HS-27A (cell line): ENCODE results near the gene ADGRG3.
A peak's percentile ranks its signal among the peaks of the same experiment; 100 is the strongest.
"Not testable (repeated sequence)": the region's sequence is repeated elsewhere in the genome, so short reads cannot be mapped to it uniquely, and the experiment has no call there.

Source experiments
- DNase-seq: peaks from one replicate; pipeline ENCODE4 v3.0.0-alpha.2; 2012; ENCODE audit warnings: low read depth, missing footprints

The ADGRG3 gene

GRCh38 chr16:57721356-57722209, 53.5 kb downstream of the ADGRG3 start:
- no peak for DNase-seq

- DNase-seq: no peak
Observed at GRCh38 chr16:57722210-57722499, 54.0 kb downstream of the ADGRG3 start.

DNA sequence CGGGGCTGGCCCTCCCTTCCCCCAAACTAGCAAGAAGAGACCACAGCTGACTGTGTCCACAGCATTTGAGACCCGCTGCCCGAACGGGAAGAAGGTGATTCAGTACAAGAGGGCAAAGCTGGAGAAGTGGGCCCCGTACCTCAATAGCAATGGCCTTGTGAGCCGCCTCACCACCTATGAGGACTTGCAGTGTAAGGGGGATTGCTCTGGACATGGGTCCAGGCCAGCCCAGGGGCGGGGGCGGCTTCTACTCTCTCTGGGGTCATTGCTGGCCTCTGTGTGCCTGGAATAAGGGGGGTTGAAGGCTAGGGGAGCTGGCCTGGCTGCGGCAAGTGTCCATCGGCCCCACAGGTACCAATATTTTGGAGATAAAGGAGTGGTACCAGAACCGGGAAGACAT, 54.5 kb downstream of the ADGRG3 start:
- DNase-seq: no peak

DNA sequence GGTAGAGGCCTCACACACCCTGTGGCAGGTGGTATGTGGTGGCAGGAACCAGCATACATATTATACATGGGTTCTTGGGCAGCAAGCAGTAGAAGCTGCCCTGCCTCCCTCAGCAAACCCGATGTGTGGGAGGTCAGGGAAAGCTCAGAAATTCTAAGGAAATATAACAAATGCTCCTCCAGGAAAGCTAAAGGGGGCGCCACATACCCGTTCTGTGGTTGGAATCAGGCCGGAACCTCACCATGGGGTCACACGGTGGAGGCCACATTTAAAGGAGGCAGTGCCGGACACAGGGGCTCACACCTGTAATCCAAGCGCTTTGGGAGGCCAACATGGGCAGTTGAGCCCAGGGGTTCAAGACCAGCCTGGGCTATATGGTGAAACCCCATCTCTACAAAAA, 55.1 kb downstream of the ADGRG3 start:
- no peak for DNase-seq

GRCh38 chr16:57724531-57724930, 56.4 kb downstream of the ADGRG3 start:
- DNase-seq: no peak

GRCh38 chr16:57725151-57725550, 57.0 kb downstream of the ADGRG3 start:
- no peak for DNase-seq

- no peak for DNase-seq
Observed at GRCh38 chr16:57725554-57725953, 57.4 kb downstream of the ADGRG3 start.

DNA sequence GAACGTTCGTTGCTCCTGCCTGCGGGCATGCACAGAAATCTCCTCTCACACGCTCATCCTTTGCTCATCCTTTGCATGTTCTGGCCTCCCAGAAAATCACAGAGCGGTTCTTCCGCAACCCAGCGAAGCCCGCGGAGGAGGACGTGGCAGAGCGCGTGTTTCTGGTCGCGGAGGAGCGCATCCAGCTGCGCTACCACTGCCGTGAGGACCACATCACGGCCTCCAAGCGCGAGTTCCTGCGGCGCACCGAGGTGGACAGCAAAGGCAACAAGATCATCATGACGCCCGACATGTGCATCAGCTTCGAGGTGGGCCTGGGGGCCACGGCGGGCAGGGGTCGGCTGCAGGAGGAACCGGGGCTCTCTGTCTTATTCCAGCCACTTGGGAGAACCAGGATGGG, 57.9 kb downstream of the ADGRG3 start:
- DNase-seq: no peak

DNA sequence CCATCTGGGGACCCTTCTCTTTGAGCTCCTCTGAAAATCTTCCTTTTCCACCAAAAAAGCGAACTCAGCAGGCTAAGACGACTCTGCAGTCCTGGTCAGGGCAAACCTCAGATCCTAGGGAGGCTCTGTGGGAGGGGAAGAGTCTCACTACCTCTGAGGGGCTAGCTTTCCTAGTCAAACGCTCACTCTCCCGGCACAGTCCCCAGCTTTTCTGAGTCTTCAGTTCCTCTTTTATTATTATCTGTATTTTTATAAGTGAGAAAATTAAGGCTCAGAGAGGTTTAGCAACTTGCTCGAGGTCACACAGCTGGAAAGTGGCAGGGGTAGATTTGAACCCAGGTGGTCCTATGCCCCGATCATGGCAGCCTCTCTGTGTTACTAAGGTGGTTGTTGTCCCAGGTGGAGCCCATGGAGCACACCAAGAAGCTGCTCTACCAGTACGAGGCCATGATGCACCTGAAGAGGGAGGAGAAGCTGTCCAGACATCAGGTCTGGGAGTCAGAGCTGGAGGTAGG, 58.4 kb downstream of the ADGRG3 start:
- no peak for DNase-seq

DNA sequence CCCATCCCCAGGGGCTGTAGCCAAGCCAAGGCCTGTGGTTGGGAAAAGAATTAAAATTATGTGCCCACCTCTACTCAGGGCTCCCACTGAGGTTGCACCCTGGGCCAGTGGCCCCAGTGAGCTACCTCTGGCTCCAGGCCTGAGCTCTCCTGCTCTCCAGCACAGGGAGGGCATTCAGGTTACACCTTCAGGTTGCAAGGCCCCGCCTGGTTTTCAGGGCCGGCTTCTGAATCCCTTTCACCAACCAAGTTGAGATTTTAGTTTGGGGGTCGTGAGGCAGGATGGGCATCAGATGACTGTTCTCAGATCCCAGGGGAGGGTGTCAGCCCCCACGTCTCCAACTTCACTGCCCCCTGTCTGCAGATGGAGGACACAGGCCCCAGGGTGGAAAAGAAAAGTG, 59.5 kb downstream of the ADGRG3 start:
- no peak for DNase-seq

- DNase-seq: no peak
Observed at GRCh38 chr16:57728336-57729181, 60.5 kb downstream of the ADGRG3 start.

DNA sequence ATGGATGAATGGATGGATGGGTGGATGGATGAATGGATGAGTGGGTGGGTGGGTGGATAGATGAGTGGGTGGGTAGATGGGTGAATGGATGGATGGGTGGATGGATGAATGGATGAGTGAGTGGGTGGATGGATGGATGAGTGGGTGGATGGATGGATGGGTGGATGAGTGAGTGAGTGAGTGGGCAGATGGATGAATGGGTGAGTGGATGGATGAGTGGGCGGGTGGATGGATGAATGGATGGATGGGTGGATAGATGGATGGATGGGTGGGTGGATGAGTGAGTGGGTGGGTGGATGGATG, 61.0 kb downstream of the ADGRG3 start:
- no peak for DNase-seq

- not testable (repeated sequence) for DNase-seq
Observed at GRCh38 chr16:57729852-57730251, 61.7 kb downstream of the ADGRG3 start.

DNA sequence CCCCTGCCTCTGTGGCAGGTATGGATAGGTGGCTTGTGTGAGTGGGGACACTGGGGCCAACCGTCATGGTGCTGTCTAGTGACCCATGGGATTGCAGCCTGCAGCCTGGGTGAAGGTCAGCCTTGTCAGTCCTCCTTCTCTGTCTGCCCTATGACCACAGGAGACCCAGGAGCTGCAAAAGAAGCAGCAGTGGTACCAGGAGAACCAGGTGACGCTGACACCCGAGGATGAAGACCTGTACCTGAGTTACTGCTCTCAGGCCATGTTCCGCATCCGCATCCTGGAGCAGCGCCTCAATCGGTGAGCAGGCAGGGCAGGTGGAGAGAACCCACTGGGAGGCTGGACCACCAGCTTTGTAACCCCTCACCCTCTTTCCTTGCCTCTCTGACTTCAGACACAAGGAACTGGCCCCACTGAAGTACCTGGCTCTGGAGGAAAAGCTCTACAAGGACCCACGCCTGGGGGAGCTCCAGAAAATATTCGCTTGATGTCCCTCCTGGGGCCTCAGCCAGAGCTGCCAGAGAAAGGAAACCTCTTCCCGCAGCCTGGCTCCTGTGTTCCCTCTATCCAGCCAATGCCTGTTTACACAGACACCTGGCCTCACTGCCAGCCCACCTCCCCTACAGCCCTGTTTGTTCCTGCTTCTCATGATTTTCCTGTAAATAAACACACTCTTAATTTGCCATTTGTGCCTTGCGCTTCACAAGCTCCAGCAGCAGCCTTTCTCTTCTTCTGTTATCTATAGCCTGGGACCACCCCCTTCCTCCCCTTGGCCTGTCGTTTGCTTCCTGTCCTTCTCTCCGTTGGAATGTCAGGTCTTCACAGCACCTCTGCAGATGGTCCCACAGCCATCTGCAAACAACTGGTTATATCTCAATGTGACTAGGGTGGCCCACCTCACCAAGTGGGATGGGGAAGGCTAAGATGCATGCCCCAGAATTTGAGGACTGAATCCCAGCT, 62.9 kb downstream of the ADGRG3 start:
- no peak for DNase-seq

- DNase-seq: no peak
Observed at GRCh38 chr16:57732037-57732436, 63.9 kb downstream of the ADGRG3 start.

DNA sequence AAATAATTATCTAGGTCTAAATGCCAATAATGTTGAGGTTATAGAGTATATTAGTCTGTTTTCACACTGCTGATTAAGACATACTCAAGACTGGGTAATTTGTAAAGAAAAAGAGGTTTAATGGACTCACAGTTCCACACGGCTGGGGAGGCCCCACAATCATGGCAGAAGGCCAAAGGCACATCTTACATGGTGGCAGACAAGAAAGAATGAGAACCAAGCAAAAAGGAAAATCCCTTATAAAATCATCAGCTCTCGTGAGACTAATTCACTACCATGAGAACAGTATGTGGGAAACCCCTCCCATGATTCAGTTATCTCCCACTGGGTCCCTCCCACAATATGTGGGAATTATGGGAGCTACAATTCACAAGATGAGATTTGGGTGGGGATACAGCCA, 64.6 kb downstream of the ADGRG3 start:
- no peak for DNase-seq

- DNase-seq: no peak
Observed at GRCh38 chr16:57734308-57734924, 66.3 kb downstream of the ADGRG3 start.

GRCh38 chr16:57734925-57735754, 67.0 kb downstream of the ADGRG3 start:
- peak; percentile 100 for DNase-seq

DNA sequence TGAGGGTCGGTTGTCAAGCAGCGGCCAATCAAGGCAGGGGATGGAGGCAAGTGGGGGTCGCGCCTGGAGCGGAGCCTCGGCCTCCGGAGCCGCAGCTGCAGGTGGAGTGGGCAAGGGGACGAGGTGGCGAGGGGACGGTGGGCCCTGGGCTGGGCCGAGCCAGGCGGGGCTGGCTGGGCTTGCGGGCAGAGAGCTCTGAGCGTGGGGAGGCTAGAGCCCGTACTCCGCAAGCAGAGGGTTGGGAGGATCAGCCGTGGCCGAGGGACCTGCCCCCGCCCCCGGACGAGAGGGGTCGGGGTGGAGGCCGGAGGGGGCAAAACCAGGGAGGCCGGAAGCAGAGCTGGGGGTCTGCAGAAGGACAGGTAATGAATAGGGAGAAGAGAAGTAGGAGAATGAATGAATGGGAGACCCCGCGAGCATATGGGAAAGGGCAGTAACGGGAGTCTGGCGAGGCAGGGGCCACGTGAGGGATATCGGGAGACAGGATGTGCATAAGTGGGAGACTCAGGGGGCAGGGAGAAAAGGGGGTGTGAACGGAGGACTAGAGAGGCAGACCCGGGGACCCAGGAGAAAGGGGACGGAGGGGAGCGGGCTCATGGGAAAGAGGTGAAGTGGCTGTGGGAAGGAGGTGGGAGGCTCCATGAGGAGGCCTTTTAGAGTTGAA, 67.8 kb downstream of the ADGRG3 start, which contains the start of gene KATNB1:
KATNB1 (plus strand) TSS at position 16 of the 664 bp plus-strand sequence. CDS start 1,474 bp downstream, outside the sequence.
- DNase-seq: no peak
